IPS-18a (cell line): ENCODE data around the gene EGFLAM.

Experiments used
- H3K27ac ChIP-seq: one replicate; pipeline ENCODE4 v1.5.1; 2013; ENCODE audit warnings: low read length
- H3K27me3 ChIP-seq: one replicate; pipeline ENCODE4 v1.6.1; 2013; ENCODE audit warnings: mild to moderate bottlenecking, low read length; ENCODE audit not compliant: control insufficient read depth, insufficient read depth
- H3K36me3 ChIP-seq: one replicate; pipeline ENCODE4 v1.6.1; 2013; ENCODE audit warnings: low read depth, low read length; ENCODE audit not compliant: control insufficient read depth
- H3K4me1 ChIP-seq: one replicate; pipeline ENCODE4 v1.6.1; 2013; ENCODE audit warnings: low read depth, low read length; ENCODE audit not compliant: control insufficient read depth
- H3K4me3 ChIP-seq: one replicate; pipeline ENCODE4 v1.5.1; 2013; ENCODE audit warnings: low read length
- H3K9ac ChIP-seq: one replicate; pipeline ENCODE4 v1.6.1; 2013; ENCODE audit warnings: mild to moderate bottlenecking, low read length, moderate library complexity
- H3K9me3 ChIP-seq: one replicate; pipeline ENCODE4 v1.6.1; 2013; ENCODE audit warnings: low read depth, low read length; ENCODE audit not compliant: control insufficient read depth

The EGFLAM gene

DNA sequence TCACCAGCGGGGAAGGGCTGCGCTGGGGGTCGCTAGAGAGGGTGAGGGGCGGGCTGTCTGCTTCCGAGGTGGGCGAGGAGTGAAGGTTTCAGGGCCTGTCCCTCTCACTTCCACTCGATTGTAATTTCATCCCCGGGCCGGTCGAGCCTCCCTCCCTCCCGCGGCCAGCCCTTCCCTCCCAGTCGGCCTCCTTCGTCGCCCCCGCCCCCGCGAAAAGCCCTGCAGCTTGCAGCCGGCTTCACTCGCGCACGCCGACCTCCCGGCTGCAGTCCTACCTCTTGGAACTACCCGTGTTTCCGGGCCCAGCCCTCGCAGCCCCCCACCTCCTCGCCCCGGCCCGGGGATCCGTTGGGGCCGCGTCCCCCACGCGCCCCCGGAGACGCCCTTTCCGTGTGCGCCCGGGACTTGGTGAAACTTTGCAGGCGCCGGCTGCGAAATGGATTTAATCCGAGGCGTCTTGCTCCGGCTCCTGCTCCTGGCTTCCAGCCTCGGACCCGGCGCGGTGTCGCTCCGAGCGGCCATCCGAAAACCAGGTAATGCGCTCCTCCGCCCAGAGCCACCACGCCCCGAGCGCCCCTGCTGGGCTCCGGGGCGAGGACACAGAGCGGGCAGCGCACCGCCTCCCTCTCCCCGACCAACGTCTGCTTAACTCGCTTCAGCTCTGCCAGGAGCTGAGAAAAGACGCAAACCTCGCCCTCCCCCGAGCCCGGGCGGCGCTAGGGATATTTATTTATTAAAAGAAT, at the start of gene EGFLAM:
Gene EGFLAM, plus strand, starts transcription at position 241 of the 743 bp plus-strand sequence. Its CDS starts 196 bp downstream, at position 437.
- no peaks in the 10 kb centered on the region for H3K9me3 ChIP-seq
- H3K4me3 ChIP-seq: peak within 1 kb of the TSS; percentile 64
- peaks cover 7% of the 10 kb centered on the region for H3K4me1 ChIP-seq
- no peaks in the 10 kb centered on the region for H3K36me3 ChIP-seq
- peaks cover 93% of the 10 kb centered on the region for H3K27me3 ChIP-seq
- no peak within 1 kb of the TSS for H3K9ac ChIP-seq
- H3K27ac ChIP-seq: no peak within 1 kb of the TSS

DNA sequence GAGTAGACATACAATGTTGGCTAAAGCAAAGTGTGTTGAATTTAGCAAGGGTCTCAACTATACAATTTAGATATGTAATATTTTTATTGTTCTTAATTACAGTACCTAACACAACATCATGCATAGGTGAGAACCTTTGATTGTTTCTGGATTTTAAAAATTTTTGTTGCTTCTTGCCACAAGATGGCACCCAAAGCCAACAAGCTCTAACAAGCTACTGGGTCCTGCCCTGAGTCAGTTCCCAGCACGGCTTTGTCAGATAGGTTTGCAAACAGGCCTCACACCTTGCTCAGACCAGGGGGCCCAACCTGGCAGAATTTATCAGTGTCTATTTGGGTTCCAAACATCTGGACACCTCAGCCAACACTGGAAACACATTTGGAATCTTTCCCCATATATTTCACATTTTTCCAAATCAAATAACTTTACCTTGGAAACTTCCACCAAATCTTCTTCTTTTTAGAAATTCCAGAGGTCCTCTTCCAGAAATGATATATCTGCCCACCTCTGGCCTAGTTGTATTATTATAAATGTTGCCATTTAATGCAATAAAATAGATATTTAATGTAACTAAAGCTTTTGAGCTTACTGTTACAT, 49.5 kb upstream of the EGFLAM start:
- Histone ChIP-seq H3K4me3 (no peak overlapping the region), H3K36me3 (no peaks in the 10 kb centered on the region), H3K9me3 (no peaks in the 10 kb centered on the region), H3K27me3 (no peaks in the 10 kb centered on the region), H3K4me1 (no peaks in the 10 kb centered on the region), H3K9ac (no peak overlapping the region), H3K27ac (no peak overlapping the region)

DNA sequence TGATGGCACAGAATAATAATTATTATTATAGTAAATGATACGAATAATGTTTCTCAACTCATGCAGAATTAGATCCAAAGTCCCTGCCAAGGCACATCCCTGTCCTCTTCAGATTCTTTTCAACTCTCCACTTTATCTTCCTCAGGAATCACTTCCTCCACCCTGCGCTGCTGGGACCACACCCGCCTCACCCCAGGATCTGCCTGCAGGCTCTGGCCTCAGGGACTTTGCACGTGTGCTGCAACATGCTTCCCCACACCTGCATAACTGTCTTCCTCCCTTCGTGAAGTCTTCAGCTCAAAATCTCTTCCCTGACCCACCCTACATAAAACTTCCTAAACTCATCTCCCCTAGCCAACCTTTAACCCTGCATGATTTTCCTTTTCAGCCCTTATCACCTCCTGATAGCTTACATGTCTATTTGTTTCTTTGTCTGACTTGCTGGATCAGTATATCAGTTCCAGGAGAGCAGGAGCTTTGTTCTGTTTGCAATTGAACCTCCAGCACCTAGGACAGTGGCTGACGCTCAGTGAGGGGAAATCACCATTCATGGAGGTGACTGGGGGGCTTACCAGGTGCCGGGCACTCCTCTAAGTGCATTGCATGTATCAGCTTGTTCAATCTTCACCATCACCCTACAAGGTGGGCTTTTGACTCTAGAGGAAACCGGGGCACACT, 47.5 kb upstream of the EGFLAM start:
- Histone ChIP-seq H3K4me1 (no peaks in the 10 kb centered on the region), H3K9ac (no peak overlapping the region), H3K4me3 (no peak overlapping the region), H3K36me3 (no peaks in the 10 kb centered on the region), H3K27ac (no peak overlapping the region), H3K27me3 (no peaks in the 10 kb centered on the region), H3K9me3 (no peaks in the 10 kb centered on the region)

DNA sequence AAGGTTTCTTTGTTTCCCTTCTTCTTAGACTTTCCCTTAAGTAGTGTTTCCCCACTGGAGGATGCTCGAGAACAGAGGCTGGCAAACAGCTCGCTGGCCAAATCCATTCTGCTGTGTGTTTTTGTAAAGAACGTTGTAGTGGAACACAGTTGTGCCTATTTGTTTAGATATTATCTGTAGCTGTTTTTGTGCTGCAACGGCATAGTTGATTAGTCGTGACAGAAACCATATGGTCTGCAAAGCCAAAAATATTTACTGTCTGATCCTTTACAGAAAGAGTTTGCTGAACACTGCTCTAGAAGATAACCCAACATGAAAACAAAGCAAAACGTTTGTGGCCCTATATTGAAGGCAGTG, 47.0 kb upstream of the EGFLAM start:
- Histone ChIP-seq H3K36me3 (no peaks in the 10 kb centered on the region), H3K4me3 (no peak overlapping the region), H3K9me3 (no peaks in the 10 kb centered on the region), H3K27me3 (no peaks in the 10 kb centered on the region), H3K27ac (no peak overlapping the region), H3K4me1 (no peaks in the 10 kb centered on the region), H3K9ac (no peak overlapping the region)

DNA sequence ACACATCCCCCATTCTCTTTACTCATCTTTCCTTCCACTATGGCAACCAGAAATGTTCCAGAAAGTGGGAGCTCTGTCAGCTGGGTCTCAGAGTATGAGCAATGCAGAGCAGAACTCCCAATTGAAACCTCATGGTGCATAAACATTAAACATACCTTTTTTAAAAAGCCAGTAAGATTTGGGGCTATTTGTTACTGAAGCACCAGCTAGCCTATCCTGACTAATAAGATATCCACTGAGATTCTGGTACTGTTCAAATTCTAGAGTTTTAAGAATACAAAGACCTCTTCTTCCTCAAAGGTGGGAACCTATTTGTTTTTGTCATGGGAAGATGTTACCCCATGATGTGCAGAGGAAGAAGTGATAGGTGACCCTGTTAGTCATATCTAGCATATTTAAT, 46.1 kb upstream of the EGFLAM start:
- H3K4me1 ChIP-seq: no peaks in the 10 kb centered on the region
- H3K9me3 ChIP-seq: no peaks in the 10 kb centered on the region
- H3K27me3 ChIP-seq: no peaks in the 10 kb centered on the region
- H3K9ac ChIP-seq: no peak overlapping the region
- H3K27ac ChIP-seq: no peak overlapping the region
- H3K4me3 ChIP-seq: no peak overlapping the region
- H3K36me3 ChIP-seq: no peaks in the 10 kb centered on the region

DNA sequence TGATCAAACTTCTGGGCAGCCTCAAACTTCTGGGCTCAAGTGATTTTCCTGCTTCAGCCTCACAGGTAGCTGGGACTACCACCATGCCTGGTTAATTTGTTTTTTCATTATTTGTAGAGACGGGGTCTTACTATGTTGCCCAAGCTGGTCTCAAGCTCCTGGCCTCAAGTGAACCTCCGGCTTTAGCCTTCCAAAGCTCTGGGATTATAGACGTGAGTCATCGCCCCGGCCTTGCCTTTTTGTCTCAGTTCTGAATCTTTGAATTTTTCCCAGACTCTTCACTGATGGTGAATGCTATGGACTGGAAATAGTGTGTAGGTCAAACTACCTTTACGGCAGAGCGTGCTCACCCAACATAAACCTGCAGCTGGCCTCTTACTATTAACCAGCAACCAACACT, 32.3 kb upstream of the EGFLAM start:
- H3K4me1 ChIP-seq: no peaks in the 10 kb centered on the region
- H3K36me3 ChIP-seq: no peaks in the 10 kb centered on the region
- no peaks in the 10 kb centered on the region for H3K9me3 ChIP-seq
- no peak overlapping the region for H3K27ac ChIP-seq
- no peak overlapping the region for H3K9ac ChIP-seq
- H3K27me3 ChIP-seq: no peaks in the 10 kb centered on the region
- H3K4me3 ChIP-seq: no peak overlapping the region

DNA sequence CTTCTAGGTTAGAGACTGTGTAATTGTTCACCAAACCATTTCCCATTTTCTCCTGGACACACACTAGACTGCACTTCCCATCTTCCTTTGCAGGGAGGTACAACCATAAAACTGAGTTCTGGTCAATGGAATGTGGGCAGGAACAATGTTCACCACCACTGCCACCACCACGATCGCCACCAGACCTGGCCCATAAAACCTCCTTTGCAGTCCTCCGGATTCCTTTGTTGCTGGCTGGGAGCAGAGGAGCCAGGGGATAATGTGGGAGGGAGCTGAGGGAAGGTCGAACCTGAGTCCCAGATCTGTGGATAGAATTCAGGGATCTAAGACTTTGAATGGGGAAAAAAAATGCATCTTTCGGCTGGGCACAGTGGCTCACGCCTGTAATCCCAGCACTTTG, 29.4 kb upstream of the EGFLAM start:
- Histone ChIP-seq H3K36me3 (no peaks in the 10 kb centered on the region), H3K27ac (no peak overlapping the region), H3K9ac (no peak overlapping the region), H3K4me1 (no peaks in the 10 kb centered on the region), H3K4me3 (no peak overlapping the region), H3K9me3 (no peaks in the 10 kb centered on the region), H3K27me3 (no peaks in the 10 kb centered on the region)

DNA sequence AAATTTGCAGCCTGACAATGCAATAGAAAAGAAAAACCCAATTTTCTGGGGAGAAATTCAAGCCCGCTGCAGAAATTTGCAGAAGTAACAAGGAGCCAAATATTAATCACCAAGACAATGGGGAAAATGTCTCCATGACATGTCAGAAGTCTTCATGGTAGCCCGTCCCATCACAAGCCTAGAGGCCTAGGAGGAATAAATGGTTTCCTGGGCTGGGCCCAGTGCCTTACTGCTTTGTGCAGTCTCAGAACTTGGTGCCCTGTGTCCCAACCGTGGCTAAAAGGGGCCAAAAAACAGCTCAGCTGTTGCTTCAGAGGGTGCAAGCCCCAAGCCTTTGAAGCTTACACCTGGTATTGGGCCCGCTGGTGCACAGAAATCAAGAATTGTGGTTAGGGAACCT, 23.6 kb upstream of the EGFLAM start:
- Histone ChIP-seq H3K9me3 (peaks cover 4% of the 10 kb centered on the region), H3K4me3 (no peak overlapping the region), H3K36me3 (no peaks in the 10 kb centered on the region), H3K27me3 (no peaks in the 10 kb centered on the region), H3K9ac (no peak overlapping the region), H3K27ac (no peak overlapping the region), H3K4me1 (no peaks in the 10 kb centered on the region)

DNA sequence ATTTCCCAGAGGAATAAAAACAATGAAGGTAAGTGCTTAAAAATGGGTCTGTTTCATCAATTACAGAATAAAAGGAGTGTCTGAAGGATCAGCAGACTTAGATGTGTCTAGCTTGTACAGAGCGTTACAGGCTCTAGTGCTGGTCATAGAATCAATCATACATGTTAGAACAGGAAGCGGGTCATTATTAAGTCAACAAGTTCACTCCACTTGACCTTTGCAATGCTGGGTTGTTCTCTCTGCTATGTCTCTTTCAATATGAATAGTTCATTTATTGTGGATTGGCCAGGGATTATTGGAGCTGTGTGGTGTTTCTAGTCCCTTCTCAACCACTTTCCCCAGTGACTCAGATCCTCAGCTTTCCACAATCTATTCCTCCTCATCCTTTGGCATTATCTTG, 20.7 kb upstream of the EGFLAM start:
- Histone ChIP-seq H3K27me3 (no peaks in the 10 kb centered on the region), H3K9ac (no peak overlapping the region), H3K4me1 (no peaks in the 10 kb centered on the region), H3K9me3 (peaks cover 4% of the 10 kb centered on the region), H3K4me3 (no peak overlapping the region), H3K36me3 (no peaks in the 10 kb centered on the region), H3K27ac (no peak overlapping the region)

DNA sequence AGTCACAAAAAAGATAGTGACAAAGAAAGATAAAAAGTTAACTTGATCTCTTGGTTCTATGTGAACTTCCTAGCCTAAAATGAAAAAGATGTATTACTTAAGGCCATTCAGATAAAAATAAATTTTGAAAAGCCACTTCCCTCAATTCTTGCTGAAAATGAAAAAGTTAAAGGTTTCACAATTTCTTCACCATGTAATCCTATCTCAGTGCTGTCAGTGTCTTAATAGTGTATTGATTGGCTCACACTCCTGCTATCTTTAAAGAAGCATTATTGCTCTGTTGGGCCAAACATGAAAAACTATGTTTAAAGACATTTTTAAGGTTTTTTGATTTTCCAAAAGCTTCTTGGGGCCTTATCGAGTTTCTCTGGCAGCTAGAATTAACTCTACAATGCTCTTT, 18.1 kb upstream of the EGFLAM start:
- Histone ChIP-seq H3K36me3 (no peaks in the 10 kb centered on the region), H3K4me1 (no peaks in the 10 kb centered on the region), H3K27me3 (no peaks in the 10 kb centered on the region), H3K9me3 (no peaks in the 10 kb centered on the region), H3K9ac (no peak overlapping the region), H3K27ac (no peak overlapping the region), H3K4me3 (no peak overlapping the region)

DNA sequence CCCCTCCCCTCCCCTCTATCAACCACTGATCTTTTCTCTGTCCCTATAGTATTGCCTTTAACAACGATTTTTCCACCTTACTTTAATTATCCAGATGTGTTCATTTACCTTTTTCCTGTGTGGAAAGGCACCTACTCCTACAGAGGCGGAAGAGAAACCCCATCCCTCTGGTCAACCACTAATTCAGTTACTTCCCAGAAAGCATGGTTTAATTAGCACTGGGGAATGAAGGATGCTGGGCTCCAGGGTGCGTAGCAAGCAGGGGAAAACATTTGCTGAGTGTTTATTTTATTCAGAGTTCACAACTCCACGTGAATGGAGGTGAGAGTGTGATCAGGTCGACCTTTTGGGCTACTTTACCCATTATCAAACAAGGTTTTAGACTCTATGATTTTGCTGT, 16.7 kb upstream of the EGFLAM start:
- no peaks in the 10 kb centered on the region for H3K9me3 ChIP-seq

DNA sequence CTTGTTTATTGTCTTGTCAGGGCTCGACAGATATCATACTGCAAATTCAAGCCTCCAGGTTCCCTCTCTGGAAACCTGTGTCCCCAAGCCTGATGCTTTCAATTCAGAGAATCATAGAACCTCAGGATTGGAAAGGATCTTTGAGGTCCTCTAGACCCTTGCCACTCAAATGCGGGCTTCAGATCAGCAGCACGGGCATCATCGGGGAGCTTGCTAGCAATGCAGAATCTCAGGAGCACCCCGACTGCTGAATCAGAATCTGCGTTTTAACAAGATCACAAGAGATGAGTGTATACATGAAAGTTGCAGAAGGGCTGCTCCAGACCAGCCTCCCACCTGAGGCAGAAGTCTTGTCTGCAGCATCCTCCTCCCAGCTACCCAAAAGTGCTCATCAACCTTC, 13.1 kb upstream of the EGFLAM start:
- Histone ChIP-seq H3K4me1 (no peaks in the 10 kb centered on the region), H3K27me3 (no peaks in the 10 kb centered on the region), H3K9me3 (no peaks in the 10 kb centered on the region), H3K9ac (no peak overlapping the region), H3K4me3 (no peak overlapping the region), H3K36me3 (no peaks in the 10 kb centered on the region), H3K27ac (no peak overlapping the region)

More for the DNA sequence above, 16.7 kb upstream of the EGFLAM start:
- H3K27ac ChIP-seq: no peak overlapping the region
- H3K4me3 ChIP-seq: no peak overlapping the region
- H3K27me3 ChIP-seq: no peaks in the 10 kb centered on the region
- H3K9ac ChIP-seq: no peak overlapping the region
- H3K36me3 ChIP-seq: no peaks in the 10 kb centered on the region
- H3K4me1 ChIP-seq: no peaks in the 10 kb centered on the region
